GM21526 (cell line): ENCODE results near the gene SLC5A3.

Experiments used
- ATAC-seq: cut with Tn5 transposase; IDR thresholded peaks from one replicate; pipeline ENCODE4 v1.9.1; 2021; ENCODE audit warnings: moderate library complexity; ENCODE audit not compliant: unreplicated experiment, low FRiP score

The SLC5A3 gene

DNA sequence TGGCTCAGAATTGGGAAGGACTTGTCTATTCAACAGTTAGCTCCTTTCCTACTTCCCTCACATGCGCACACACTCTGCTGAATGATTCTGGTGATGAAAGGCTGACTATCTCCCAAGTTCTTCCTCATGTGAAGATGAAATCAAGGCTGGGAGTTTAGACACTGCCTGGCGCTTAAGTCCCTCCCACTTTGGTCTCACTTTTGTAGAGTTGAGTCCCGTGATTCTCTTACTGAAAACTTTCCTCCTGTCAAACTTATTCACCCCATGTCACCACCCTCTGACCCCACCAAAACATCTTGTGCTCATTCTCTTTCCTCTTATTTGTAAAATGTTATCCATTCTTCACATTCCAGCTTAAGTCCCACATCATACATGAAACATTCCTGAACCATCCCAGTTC is 8.4 kb upstream of the SLC5A3 start:
- no peak for ATAC-seq

DNA sequence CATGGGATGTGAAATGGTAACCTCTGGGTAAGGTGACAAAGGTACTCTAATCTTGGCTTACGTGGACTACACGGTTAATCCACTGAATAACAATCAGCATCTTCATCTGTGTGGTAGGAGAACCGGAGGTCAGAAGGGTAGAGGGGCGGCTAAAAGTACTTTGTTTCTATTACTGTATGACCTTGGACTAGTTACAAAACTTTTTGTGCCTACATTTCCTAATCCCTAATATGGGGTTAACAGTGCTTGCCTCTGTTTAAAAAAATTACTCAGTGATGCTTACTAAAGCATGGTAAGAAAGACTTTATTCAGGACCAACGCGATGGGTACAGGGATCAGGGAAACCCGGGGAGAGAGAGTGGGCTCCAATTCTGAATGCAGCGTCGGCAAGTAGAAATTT is 1.7 kb upstream of the SLC5A3 start:
- no peak for ATAC-seq

DNA sequence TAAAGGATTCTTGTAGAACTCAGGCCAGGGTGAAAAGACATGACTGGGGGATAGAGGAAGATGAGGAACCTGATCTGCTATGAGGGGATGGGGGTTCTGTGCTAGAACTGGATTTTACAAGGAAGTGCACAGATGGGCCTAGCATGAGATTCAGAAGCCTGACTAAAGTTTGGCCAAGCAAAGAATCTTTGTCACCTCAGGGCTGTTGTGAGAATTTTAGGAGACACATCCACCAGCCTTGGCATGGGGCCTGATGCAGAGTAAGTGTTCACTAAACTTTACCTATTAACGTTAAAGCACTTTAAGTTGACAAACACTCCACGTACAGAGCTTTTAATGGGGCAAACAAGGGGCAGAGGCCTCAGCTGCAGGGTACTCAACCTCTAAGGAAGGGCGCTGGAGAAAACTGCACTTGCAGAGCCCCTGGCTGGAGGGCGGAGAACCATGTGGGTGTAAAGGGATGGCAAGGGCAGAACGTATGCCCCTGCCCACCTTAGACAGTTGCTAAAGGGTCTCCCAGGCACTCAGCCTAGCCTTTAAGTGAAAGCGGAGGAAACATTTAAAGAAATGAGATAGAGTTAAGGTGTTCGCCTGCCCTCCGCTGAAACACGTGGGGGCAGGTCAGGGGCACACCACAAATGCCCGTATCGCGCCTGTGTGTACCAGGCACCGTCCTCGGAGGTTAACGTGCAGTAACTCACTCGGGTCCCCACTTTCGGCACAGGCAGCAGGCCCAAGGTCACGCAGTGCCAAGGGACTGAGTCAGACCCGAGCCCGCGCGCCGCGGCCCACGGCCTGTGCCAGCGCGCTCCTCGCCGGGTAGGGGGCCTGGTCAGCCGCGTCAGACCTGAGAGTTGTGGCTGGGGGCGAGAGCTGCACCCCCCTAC is 990 bp upstream of the SLC5A3 start:
- ATAC-seq = no peak

DNA sequence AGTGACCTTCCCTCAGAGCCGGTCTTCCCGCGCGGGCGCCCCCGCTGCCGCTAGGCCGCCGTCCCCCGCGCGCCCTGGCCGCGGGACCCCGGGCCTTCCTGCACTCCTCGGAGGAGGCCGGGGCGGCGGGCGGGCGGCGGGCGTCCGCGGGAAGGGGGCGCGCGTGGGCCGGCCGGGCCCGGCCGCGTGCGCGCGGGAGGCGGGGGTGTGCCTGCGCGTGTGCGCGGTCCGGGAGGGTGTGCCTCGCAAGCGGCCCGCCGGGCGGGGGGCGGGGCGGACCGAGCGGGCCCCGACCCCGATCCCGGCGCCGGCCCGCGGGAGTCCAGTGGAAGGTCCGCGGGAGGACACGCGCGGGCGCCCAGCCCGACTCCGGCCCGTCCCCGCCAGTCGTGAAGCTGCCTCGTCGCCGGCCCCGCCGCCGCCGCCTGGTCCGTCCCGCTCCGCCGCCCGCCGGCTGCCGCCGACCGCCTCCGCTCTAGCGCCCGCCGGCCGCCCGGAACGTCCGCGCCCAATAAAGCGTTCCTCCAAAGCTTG is 438 bp downstream of the SLC5A3 start:
- ATAC-seq = peak; percentile 20

DNA sequence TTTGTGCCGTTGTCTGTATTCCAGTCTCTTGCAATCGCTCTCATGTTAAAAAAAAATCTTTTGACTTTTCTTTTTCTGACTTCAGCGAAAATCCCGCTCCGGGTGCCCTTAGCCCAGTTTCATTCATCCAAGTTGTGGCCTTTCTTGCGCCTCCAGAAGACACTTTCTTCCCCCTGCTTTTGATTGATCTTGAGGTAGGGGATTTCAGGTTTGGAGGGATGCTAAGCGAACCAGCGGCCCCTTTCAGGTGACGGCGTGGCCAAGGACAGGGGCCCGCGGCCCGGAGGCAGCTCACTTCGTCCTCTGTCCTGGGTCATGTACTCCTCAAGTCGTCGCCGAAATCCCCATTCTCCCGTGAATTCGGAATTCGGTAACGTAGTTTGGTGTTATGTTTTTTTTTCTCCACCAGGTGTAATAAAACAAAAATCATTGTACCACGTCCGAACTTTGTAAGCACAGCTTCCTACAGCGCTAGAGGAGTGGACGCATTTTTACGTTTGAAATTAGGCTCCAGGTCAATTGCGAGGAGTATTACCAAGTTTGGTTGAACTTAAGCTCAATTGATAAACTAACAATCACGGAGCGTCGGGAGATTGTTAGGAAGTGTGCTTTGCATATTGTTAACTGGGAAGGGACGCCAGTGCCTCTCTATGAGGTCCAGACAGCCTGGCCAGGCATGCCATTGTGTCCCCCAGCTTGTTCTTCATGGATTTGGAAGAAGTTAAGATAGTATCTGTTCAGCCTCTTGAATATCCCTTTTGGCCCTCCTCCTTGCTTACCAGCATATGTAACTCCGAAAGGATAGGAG is 1.1 kb downstream of the SLC5A3 start:
- no peak for ATAC-seq

DNA sequence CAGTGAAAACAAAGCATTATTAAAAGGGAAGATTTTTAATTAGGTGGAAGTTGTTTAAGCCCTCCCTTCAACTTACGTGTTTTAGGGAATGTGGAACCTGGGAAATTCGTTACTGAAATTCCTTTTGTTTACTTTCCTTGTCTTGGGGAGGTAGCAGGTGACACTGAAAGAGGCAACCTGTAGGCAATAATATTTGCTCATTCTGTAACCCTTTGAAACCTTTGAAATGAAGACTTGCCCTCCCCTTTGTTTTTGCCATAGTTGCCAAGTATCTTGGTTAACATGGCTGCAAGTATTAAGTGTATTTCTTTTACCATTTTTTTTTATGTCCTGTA is 1.7 kb downstream of the SLC5A3 start:
- no peak for ATAC-seq

DNA sequence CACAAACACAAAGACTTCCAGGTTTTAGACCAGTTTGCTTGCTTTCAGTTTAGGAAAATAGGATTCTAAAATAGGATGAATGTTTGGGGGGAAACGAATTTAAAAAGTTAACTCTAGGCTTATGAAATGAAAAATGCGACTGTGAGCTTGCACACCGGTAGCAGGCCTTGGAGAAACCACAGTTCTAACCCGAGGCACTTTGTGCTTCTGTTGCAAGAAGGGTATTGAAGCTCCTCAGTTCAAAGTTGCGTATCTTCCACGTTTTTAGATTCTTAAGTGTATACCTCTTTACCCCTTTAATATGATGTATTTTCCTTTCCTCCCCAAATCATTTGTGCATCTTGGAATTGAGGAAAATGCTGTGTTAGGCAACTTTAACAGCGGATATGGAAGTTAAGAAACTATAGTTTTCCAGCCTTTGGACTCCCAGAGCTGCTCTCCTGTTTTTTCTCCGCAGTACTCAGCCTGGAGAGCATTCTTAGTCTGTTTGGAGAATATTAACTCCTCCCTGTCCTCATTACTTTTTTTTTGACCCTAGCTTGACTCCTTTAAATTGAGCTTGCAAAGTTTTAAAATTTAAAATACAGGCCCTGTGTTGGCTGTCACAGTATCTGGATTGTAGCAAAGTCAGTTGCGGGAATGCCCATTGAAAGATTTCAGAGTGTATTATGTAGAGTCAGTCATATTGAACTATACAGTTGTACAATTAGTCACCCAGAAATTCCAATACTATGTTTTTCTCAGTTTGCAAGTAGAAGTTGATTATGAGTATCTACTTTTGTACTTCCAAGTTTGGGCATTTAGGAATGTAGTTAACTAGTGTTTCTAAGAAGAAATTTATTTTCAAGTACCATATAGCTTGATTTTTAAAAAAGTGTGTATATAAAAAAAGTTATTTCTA is 2.6 kb downstream of the SLC5A3 start:
- no peak for ATAC-seq

DNA sequence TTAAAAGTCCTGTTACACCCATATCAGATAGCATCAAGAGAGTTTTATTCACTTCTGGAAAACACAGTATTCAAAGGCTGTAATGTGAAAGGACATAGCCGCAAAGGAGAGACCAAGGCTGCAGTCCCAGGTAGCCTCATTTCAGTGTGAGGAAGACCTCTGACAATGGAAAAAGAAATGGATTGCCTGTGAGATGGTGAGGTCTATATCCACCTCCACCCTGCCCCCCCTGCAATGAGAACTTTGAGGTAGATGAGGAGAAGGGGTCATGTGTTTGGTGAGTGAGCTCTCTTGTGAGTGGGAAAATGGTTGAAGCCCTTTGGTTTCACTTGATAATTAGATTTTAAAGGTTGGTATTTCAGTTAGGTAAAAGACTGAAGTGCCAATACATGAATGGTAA is 3.5 kb downstream of the SLC5A3 start:
- no peak for ATAC-seq

DNA sequence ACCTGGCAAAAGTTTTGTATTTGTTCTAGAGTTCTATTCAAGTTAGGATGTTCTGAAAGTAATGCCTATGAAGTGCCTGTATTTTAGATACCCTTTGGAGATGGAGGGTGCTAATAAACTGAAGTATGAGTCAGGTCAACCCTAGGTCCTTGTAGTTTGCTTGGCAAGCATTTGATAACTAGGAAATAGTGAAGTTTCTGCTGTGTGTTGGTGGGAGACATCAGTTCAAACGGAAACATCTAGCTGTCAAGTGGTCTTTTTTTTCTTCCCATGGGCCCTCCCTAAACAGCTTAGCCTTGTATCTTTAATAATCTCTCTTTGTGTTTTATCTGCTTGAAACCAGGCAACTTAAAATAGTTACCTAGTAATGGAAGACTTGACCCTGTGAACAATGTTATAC is 4.5 kb downstream of the SLC5A3 start:
- ATAC-seq = no peak

DNA sequence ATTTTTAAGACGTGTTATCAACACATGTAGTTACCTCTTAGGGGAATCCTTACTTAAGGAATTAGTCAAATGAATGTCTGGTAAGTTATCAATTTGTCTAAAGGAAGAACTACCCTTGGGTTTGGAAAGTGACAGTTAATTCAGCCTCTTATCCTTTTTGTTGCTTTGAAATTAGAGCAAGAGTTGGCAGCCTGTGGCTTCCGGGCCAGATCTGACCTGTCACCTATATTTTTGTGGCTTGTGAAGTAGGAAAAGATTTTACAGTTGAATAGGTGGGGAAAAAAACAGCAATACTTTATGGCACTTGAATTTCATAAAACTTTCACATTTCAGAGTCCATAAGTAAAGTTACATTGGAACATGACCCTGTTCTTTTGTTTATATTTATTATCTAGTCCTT is 5.5 kb downstream of the SLC5A3 start:
- ATAC-seq = no peak

DNA sequence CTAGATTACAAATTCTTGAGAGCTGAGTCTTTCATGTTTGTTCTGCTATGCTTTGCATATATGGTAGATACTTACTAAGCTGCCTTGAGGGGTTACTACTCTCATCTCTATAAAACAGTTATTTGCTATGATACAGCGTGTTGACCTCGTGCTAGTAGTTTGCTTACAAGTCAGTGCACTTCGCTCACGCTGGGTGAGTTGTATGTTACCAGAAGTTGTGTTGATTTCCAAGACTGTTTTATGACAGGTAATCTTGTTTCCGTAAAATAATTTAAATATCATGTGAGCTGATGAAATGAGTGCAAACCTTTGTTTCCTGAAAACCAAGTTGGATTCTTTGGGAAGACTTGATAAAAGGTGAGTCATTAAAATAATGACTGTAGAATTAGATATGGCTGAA is 7.3 kb downstream of the SLC5A3 start:
- no peak for ATAC-seq

DNA sequence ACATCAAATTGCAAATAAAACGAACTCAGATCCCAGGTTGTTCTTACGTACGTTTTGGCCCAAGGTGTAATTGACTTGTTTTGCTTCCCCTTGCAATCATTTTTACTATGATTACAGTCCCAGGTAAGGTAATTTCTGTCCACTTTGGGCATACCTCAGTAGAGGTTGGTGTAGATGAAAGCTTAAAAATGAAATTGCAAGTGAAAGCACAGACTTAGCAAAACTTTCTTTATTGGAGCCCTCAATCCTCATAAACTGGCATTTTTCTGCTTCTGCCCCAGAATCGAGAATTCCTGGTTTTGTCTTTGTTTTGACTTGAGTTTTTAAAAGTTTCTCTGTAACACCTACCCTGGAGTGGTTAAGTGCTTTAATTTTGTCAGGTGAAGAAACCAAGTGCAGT is 9.4 kb downstream of the SLC5A3 start:
- ATAC-seq = no peak

DNA sequence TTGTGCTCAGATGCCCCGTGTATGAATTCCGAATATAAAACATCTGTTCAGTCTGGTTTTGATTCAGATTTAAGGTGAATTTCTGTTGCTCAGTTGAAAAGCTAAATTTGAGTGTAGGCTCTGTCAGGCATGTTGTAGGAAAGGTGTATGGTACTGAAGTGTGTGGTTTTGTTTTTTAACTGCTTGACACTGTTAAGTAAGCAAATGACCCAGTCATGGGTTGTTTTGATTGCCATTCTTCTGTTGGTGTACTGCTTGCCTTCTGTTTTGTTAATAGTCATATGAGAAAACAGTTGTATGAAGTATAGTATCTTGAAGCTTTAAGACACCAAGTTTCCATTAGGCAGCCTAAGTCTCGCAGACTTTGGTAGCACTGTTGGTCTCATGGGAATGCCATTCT is 10.0 kb downstream of the SLC5A3 start:
- ATAC-seq = no peak

DNA sequence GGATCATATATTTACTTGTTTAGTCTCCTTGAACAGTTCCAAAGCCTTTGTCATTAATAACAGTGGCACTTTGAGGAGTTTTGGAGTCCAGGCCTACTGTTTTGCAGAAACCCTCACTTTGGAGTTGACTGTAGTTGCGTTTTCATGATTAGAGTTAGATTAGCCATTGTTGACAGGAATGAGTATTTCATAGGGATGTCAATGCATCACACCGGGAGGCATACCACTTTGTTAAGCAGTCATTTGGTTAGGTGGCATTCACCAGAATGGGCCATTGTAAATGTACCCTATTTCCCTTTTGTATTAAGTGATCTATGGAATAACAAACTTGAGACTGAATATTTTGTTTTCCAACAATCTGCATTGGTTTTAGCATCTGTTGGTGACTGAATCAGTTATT is 11.8 kb downstream of the SLC5A3 start:
- ATAC-seq = no peak

DNA sequence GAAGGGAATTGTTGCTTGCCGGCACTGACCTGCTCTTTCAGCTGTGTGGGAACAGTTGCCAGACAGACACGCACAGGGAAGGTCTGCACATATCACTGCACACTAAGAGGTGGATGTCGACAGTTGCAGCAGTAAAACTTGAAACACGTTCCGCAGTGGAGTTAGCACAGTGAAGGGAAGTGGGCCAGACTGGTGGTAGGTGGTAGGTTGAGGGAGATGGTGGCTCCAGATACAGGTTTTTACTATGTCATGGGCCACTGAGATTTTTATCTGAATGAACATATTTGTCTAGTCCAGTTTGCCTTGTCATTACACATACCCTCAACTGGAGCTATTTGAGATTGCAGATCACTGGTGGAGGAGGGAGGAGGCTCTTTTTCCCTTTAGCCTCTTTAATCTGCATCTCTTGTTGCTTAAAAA is 13.5 kb downstream of the SLC5A3 start:
- ATAC-seq = no peak

DNA sequence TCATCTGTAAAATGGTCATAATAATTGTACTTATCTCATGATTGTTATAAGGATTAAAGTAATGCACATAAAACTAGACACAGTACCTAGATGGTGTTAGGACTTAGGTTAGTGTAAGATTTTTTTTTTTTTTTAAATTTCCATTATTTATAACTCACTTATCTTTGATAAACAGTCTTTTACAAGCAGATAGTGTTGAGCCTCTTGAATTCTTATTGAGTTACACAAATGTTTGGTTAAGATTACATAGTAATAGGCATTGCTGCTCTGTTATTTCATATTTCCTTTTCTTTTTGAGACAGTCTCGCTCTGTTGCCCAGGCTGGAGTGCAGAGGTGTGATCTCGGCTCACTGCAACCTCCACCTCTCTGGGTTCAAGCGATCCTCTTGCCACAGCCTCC is 15.4 kb downstream of the SLC5A3 start:
- ATAC-seq = no peak

DNA sequence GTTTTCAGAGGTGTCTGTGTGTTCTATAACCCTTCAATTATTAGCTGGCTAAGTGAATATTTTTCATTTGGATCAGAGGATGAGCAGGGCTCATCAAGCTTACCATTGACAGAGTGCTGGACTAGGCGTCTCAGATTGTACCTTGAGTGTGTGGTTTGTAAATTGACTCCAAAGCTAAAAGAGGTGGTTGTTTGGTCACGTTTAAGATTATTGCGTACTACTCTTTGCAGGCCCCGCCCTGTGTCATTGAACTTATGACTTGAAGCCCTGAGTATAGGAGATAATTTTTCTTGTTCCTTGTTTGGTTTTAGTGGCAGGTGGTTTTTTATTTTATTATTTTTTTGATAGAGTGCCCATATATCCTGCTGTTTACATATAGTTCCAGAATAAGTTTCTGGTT is 17.7 kb downstream of the SLC5A3 start:
- ATAC-seq = no peak

DNA sequence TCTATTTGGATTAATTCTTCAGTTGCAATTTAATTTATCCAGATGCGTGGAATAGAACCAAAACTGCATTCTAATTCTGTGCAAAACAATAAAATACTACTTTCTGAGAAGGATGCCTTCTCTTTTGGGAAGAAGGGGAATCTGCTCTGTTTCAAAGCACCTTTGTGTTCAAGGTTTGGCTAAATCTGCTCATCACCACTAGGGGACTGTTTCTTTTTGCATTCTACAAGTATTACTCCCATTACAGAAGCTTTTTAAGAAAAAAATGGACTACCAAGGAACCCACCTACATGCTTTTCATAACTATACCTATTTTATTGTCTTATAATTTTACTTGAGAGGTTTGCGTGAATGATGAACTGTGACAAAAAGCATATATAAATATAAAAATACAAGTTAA is 18.2 kb downstream of the SLC5A3 start:
- ATAC-seq = no peak

DNA sequence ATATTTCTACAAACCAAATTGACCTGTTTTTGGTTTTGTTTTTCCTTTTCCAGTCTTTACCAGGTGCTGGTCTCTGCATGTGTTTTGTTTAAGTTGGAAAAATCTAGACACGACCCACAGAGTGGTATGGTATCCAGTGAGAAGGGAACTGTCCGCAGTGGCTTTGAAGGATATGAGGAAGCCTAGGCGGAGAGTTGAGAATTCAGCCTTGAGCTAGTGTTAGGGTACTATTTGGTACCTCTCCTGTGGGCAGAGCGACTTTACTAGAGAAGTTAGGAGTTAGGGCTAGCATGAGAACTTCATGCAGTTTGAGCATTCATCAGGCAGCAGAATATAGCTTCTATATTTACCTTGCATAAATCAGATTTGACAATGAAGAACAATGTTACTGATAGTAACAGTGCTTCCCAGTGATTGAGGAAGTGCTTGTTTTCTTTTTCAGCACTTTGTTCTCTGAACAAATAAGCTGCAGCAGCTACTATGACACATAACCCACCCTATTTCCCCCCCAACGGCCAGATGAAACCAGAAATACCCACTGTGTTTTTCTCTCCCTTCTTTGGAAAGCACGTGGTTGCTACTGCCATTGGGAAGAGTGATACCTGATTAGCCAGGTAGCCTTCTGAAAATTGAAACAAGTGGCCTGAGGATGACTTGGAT is 19.0 kb downstream of the SLC5A3 start:
- ATAC-seq = no peak

DNA sequence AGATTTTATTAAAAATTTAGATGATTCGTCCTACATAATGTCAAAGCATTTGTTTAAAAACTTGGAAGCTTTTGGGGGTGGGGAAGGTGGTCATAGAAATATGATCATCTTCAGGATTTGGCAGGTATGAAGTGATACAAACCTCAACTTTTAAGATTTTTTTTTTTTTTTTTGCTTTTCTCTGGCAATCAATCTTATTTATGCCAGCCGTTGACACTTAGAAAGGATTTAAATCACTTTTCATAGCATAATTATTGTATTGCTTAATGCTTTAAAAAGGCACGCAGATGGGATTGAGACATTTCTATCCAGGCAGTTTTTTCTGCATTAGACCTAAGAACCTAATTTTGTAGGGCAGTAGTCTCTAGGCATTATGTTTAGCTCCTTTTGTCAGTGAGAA is 19.7 kb downstream of the SLC5A3 start:
- no peak for ATAC-seq
